GM23248 (cell line): Measurements from ENCODE around the gene PXT1. TPM values are rescaled to one million over a fixed set of nuclear protein-coding genes. Genes with fewer than 3 reads are reported as not detected.
A peak's percentile ranks its signal among the peaks of the same experiment; 100 is the strongest.

Source experiments
- DNase-seq: peaks from one replicate; pipeline ENCODE4 v3.0.0-alpha.2; 2015
- H2AFZ ChIP-seq: fragments of 200-600 bp; sonication (generic); 2 replicates; pipeline ENCODE4 v1.6.1; 2016; ENCODE audit warnings: antibody characterized with exemption
- H3F3A ChIP-seq: fragments of 200-600 bp; sonication (generic); 2 replicates; pipeline ENCODE4 v1.6.1; 2016; ENCODE audit warnings: mild to moderate bottlenecking, antibody characterized with exemption, mixed run types; ENCODE audit not compliant: insufficient read depth
- H3K27ac ChIP-seq: fragments of 200-600 bp; sonication (generic); 2 replicates; pipeline ENCODE4 v1.5.1; 2016; ENCODE audit warnings: mild to moderate bottlenecking
- H3K27me3 ChIP-seq: fragments of 200-600 bp; sonication (generic); replicated peaks from 2 replicates; pipeline ENCODE4 v1.6.1; 2016; ENCODE audit warnings: mild to moderate bottlenecking; ENCODE audit not compliant: insufficient read depth
- H3K36me3 ChIP-seq: fragments of 200-600 bp; sonication (generic); 2 replicates; pipeline ENCODE4 v1.6.1; 2016; ENCODE audit warnings: low read depth, mild to moderate bottlenecking
- H3K4me1 ChIP-seq: fragments of 200-600 bp; sonication (generic); 2 replicates; pipeline ENCODE4 v1.6.1; 2016; ENCODE audit warnings: mild to moderate bottlenecking; ENCODE audit not compliant: insufficient read depth
- H3K4me2 ChIP-seq: fragments of 200-600 bp; sonication (generic); one replicate; pipeline ENCODE4 v1.6.1; 2016; ENCODE audit warnings: mild to moderate bottlenecking; ENCODE audit not compliant: unreplicated experiment
- H3K4me3 ChIP-seq: fragments of 200-600 bp; sonication (generic); 2 replicates; pipeline ENCODE4 v1.5.1; 2016; ENCODE audit warnings: mild to moderate bottlenecking
- H3K79me2 ChIP-seq: fragments of 200-600 bp; sonication (generic); 2 replicates; pipeline ENCODE4 v1.6.1; 2016; ENCODE audit warnings: mild to moderate bottlenecking; ENCODE audit not compliant: insufficient read depth
- H3K9ac ChIP-seq: fragments of 200-600 bp; sonication (generic); 2 replicates; pipeline ENCODE4 v1.6.1; 2016; ENCODE audit warnings: mild to moderate bottlenecking
- H3K9me2 ChIP-seq: fragments of 200-600 bp; sonication (generic); 2 replicates; pipeline ENCODE4 v1.6.1; 2016; ENCODE audit warnings: mixed run types, mild to moderate bottlenecking, moderate library complexity; ENCODE audit not compliant: insufficient read depth
- H3K9me3 ChIP-seq: fragments of 200-600 bp; sonication (generic); one replicate; pipeline ENCODE4 v1.6.1; 2017; ENCODE audit warnings: low read depth
- H4K20me1 ChIP-seq: fragments of 200-600 bp; sonication (generic); 2 replicates; pipeline ENCODE4 v1.6.0; 2016; ENCODE audit not compliant: insufficient read depth
- EZH2 ChIP-seq: fragments of 200-600 bp; sonication (generic); IDR thresholded peaks from 2 replicates; pipeline ENCODE4 v1.6.1; 2018; ENCODE audit warnings: antibody characterized with exemption, mild to moderate bottlenecking; ENCODE audit not compliant: insufficient read depth, poor library complexity, severe bottlenecking
- EZH2phosphoT487 ChIP-seq: fragments of 200-600 bp; sonication (generic); IDR thresholded peaks from 2 replicates; pipeline ENCODE4 v1.6.1; 2018; ENCODE audit warnings: antibody characterized with exemption, moderate library complexity, mild to moderate bottlenecking, low read depth; ENCODE audit not compliant: insufficient read depth
- WGBS, 2 experiments: methylation state at CpG; one replicate each; pipeline ENCODE4 v1.1.6; 2015 to 2017; ENCODE audit warnings: low lambda C conversion rate in 2 of 2, low coverage in 1 of 2; ENCODE audit errors: missing lambda C conversion rate in 2 of 2; 5-methylcytosine and 5-hydroxymethylcytosine counted together
- in situ Hi-C: fragments of 300-500 bp; cut with MboI; formaldehyde crosslinking; loops from 2 replicates; pipeline ENCODE4 v1.15.0; 2020
- polyA plus RNA-seq: library from polyadenylated mRNA; unstranded; fragments of >200 nt; fragmentation: Nextera tagmentation; extraction: Ambion mirVana; gene quantifications from 2 replicates; pipeline ENCODE4 v1.2.1, GENCODE V29; 2016
- total RNA-seq: library from RNA; depleted of rRNA; stranded (reverse); fragments of >200 nt; shearing (Covaris generic); gene quantifications from 2 replicates; pipeline ENCODE4 v1.2.3, GENCODE V29; 2014

The PXT1 gene
- total and polyA plus RNA-seq, 2 experiments from 2014 or later: not detected

GRCh38 chr6:36371211-36371610 is 71.4 kb downstream of the PXT1 start:
- Histone ChIP-seq H3K79me2 (no peaks in the 10 kb centered on the region), H4K20me1 (no peaks in the 10 kb centered on the region), H3K4me2 (no peak overlapping the region), H3K27me3 (no peaks in the 10 kb centered on the region), H3K36me3 (no peaks in the 10 kb centered on the region), H2AFZ (no peak overlapping the region), H3K9me2 (no peaks in the 10 kb centered on the region), H3K9ac (no peak overlapping the region), H3K9me3 (no peaks in the 10 kb centered on the region), H3F3A (peaks cover 8% of the 10 kb centered on the region; the same call in 1 of the 2 replicates), H3K4me1 (peaks cover 25% of the 10 kb centered on the region), H3K27ac (no peak overlapping the region), H3K4me3 (no peak overlapping the region)
- no peak for TF ChIP-seq EZH2
- no peak for TF ChIP-seq EZH2phosphoT487
- WGBS, 2 experiments: 97 to 98% methylated on average over 9 of the region's 9 CpGs
- in situ Hi-C loops: no loop called here
- no peak for DNase-seq

- H3K9me2 ChIP-seq: no peaks in the 10 kb centered on the region
- no peaks in the 10 kb centered on the region for H3K9me3 ChIP-seq
- H3K4me2 ChIP-seq: no peak overlapping the region
- peaks cover 25% of the 10 kb centered on the region for H3K4me1 ChIP-seq
- no peak overlapping the region for H3K4me3 ChIP-seq
- no peaks in the 10 kb centered on the region for H4K20me1 ChIP-seq
- no peak overlapping the region for H3K27ac ChIP-seq
- DNase-seq: no peak
- no peaks in the 10 kb centered on the region for H3K79me2 ChIP-seq
- H3F3A ChIP-seq: peaks cover 8% of the 10 kb centered on the region; the same call in 1 of the 2 replicates
- no peak overlapping the region for H3K9ac ChIP-seq
- TF ChIP-seq EZH2phosphoT487: no peak
- TF ChIP-seq EZH2: no peak
- no peak overlapping the region for H2AFZ ChIP-seq
- H3K36me3 ChIP-seq: no peaks in the 10 kb centered on the region
- H3K27me3 ChIP-seq: no peaks in the 10 kb centered on the region
- in situ Hi-C loops: no loop called here
- 94 to 99% methylated on average over 2 of the region's 2 CpGs for WGBS, 2 experiments
Measured at GRCh38 chr6:36370638-36371037, 72.0 kb downstream of the PXT1 start.

GRCh38 chr6:36368921-36369865 is 73.5 kb downstream of the PXT1 start:
- no peak for TF ChIP-seq EZH2
- TF ChIP-seq EZH2phosphoT487: peak; percentile 96
- in situ Hi-C loops: loop anchor here (10.0 kb wide), 1 partner anchor 244 kb away; no protein-coding TSS in a partner anchor
- Histone ChIP-seq H3K9ac (peak overlapping the region; percentile 27; the same call in 1 of the 2 replicates), H3K4me1 (peaks cover 25% of the 10 kb centered on the region), H3K9me3 (no peaks in the 10 kb centered on the region), H3K27ac (peak overlapping the region; percentile 59), H4K20me1 (no peaks in the 10 kb centered on the region), H3K4me2 (peak overlapping the region; percentile 29), H3K36me3 (no peaks in the 10 kb centered on the region), H2AFZ (0 out of 2 replicates have a peak overlapping the region, but pooled peaks have one; percentile 1), H3K79me2 (no peaks in the 10 kb centered on the region), H3K9me2 (no peaks in the 10 kb centered on the region), H3F3A (peaks cover 8% of the 10 kb centered on the region; the same call in 1 of the 2 replicates), H3K27me3 (no peaks in the 10 kb centered on the region), H3K4me3 (no peak overlapping the region)
- 75 to 78% methylated on average over 14 of the region's 14 CpGs for WGBS, 2 experiments
- DNase-seq: peak; percentile 96

- 57 to 88% methylated on average over 1 of the region's 1 CpG for WGBS, 2 experiments
- H3F3A ChIP-seq: peaks cover 8% of the 10 kb centered on the region; the same call in 1 of the 2 replicates
- H2AFZ ChIP-seq: 0 out of 2 replicates have a peak overlapping the region, but pooled peaks have one; percentile 1
- no peaks in the 10 kb centered on the region for H3K27me3 ChIP-seq
- in situ Hi-C loops: loop anchor here (10.0 kb wide), 1 partner anchor 244 kb away; no protein-coding TSS in a partner anchor
- no peak for TF ChIP-seq EZH2phosphoT487
- no peak overlapping the region for H3K4me3 ChIP-seq
- H3K36me3 ChIP-seq: no peaks in the 10 kb centered on the region
- no peaks in the 10 kb centered on the region for H3K9me3 ChIP-seq
- H3K9me2 ChIP-seq: no peaks in the 10 kb centered on the region
- H3K4me2 ChIP-seq: no peak overlapping the region
- no peak overlapping the region for H3K27ac ChIP-seq
- no peaks in the 10 kb centered on the region for H4K20me1 ChIP-seq
- H3K79me2 ChIP-seq: no peaks in the 10 kb centered on the region
- peak; percentile 25 for DNase-seq
- no peak overlapping the region for H3K9ac ChIP-seq
- H3K4me1 ChIP-seq: peaks cover 25% of the 10 kb centered on the region
Measured at GRCh38 chr6:36368421-36368820, 74.2 kb downstream of the PXT1 start.
